Adrenal gland (tissue), 5 donors: ENCODE results near the gene CBX8.

Experiments
- POLR2A ChIP-seq, 2 donors: fragments of 450-650 bp; IDR thresholded peaks; one replicate each; pipeline ENCODE4 v1.6.1; 2017; ENCODE audit warnings: antibody characterized with exemption in 2 of 2, mild to moderate bottlenecking in 2 of 2, moderate library complexity in 1 of 2
- TF ChIP-seq, protein P1 (sequence below), 6 experiments: fragments of 450-650 bp in 4 of 6; fragments of 200-600 bp in 2 of 6; sonication (generic) in 1 of 6; IDR thresholded peaks; 1 replicate in 5 of 6; 2 replicates in 1 of 6; pipeline versions ENCODE4 v1.5.1 to v1.8.0; 2016 to 2021; ENCODE audit warnings: antibody characterized with exemption in 6 of 6, mild to moderate bottlenecking in 2 of 6, moderate library complexity in 1 of 6
- donor health status: DM: no; HTN: no; CAD: no.

DNA sequence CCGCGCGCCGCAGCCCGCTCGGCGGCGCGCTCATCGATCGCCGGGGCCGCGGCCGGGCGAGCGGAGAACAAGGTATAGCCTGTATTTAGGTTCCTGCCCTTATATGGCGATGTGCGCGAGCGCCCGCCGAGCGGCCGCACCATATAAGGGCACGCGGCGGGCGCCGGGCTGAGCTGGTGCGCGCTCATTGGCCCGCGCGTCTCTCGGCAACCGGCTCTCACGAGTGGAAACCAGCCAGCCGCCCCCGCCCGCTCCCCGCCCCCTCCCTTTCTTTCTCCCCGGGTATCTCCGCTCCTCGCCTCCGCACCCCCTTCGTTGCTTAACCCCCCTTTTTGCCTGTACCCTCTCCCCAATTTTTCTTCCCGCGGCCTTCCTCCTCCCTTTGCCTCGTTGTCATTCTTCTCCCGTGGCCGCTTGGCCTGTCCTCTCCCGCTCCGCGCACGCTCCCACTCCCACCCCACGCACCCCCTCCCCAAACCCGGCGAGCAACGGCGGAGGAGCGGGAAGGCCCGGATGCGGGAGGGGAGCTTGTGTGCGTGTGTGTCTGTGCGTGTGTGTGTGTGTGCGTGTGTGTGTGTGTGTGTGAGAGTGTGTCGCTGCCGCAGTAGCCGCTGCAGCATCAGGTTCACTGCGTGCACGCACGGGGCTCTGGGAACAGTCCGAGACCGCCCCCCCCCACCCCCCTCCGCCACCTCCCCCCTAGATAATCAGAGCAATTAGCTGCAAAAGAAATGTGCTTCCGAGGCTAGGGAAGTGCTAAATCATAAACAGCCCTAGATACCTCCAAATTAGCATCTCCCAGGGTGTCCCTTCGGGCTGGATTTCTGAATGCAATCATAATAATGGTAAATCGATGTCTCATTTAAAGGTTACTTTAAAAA lies 13.5 kb upstream of the CBX8 start:
- TF ChIP-seq, protein P1, sequence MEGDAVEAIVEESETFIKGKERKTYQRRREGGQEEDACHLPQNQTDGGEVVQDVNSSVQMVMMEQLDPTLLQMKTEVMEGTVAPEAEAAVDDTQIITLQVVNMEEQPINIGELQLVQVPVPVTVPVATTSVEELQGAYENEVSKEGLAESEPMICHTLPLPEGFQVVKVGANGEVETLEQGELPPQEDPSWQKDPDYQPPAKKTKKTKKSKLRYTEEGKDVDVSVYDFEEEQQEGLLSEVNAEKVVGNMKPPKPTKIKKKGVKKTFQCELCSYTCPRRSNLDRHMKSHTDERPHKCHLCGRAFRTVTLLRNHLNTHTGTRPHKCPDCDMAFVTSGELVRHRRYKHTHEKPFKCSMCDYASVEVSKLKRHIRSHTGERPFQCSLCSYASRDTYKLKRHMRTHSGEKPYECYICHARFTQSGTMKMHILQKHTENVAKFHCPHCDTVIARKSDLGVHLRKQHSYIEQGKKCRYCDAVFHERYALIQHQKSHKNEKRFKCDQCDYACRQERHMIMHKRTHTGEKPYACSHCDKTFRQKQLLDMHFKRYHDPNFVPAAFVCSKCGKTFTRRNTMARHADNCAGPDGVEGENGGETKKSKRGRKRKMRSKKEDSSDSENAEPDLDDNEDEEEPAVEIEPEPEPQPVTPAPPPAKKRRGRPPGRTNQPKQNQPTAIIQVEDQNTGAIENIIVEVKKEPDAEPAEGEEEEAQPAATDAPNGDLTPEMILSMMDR (IDR thresholded peaks at IDR 0.05): no peak
- TF ChIP-seq POLR2A (IDR thresholded peaks at IDR 0.05): no peak
